ENCODE data around the gene PTPRM. TPM values are rescaled to one million over a fixed set of nuclear protein-coding genes. Genes with fewer than 3 reads are reported as not detected.

Gene PTPRM
- total RNA-seq, 1 donor from 2014 or later = 257 TPM

GRCh38 chr18:7637269-7637668, 70.2 kb downstream of the PTPRM start:
- no peak overlapping the region for H3K27ac ChIP-seq
- TF ChIP-seq, protein P1, sequence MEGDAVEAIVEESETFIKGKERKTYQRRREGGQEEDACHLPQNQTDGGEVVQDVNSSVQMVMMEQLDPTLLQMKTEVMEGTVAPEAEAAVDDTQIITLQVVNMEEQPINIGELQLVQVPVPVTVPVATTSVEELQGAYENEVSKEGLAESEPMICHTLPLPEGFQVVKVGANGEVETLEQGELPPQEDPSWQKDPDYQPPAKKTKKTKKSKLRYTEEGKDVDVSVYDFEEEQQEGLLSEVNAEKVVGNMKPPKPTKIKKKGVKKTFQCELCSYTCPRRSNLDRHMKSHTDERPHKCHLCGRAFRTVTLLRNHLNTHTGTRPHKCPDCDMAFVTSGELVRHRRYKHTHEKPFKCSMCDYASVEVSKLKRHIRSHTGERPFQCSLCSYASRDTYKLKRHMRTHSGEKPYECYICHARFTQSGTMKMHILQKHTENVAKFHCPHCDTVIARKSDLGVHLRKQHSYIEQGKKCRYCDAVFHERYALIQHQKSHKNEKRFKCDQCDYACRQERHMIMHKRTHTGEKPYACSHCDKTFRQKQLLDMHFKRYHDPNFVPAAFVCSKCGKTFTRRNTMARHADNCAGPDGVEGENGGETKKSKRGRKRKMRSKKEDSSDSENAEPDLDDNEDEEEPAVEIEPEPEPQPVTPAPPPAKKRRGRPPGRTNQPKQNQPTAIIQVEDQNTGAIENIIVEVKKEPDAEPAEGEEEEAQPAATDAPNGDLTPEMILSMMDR (IDR thresholded peaks at IDR 0.05) = no peak
- intact Hi-C loops (cut with DNase I) = no loop called here

DNA sequence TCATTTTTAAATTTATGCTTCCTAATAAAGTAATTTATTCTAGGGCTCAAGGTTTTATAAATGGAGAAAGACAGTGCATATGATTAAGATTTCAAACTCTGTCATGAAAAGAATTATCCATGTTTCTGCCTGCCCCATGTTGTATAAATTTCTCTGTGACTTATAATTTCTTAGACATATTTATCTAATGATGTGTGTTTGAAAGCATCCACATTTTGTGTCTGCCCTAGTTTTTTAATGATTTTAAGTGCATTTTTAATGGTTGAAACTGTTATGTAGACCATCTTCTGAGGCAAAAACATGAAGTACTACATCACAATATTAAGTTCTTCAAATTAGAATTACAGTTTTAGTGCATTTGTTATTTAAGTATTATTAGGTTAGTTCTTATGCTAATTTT, 71.2 kb downstream of the PTPRM start:
- Histone ChIP-seq H3K4me1 (peaks cover 0 to 3% of the 10 kb centered on the region in 2 donors), H3K9me3 (no peaks in the 10 kb centered on the region), H3K27ac (no peak overlapping the region), H3K36me3 (no peaks in the 10 kb centered on the region), H3K4me3 (no peak overlapping the region), H3K27me3 (no peaks in the 10 kb centered on the region)
- DNase-seq (ENCODE audit: low spot score in 2 of 2) = no peak
- intact Hi-C loops (cut with DNase I) = no loop called here
- TF ChIP-seq, protein P1 (IDR thresholded peaks at IDR 0.05) = no peak

More at GRCh38 chr18:7637269-7637668, 70.2 kb downstream of the PTPRM start:
- H3K4me1 ChIP-seq = peaks cover 0 to 3% of the 10 kb centered on the region in 2 donors
- H3K4me3 ChIP-seq = no peak overlapping the region
- H3K9me3 ChIP-seq = no peaks in the 10 kb centered on the region
- H3K27me3 ChIP-seq = no peaks in the 10 kb centered on the region
- H3K36me3 ChIP-seq = no peaks in the 10 kb centered on the region
- DNase-seq (ENCODE audit: low spot score in 2 of 2) = no peak

DNA sequence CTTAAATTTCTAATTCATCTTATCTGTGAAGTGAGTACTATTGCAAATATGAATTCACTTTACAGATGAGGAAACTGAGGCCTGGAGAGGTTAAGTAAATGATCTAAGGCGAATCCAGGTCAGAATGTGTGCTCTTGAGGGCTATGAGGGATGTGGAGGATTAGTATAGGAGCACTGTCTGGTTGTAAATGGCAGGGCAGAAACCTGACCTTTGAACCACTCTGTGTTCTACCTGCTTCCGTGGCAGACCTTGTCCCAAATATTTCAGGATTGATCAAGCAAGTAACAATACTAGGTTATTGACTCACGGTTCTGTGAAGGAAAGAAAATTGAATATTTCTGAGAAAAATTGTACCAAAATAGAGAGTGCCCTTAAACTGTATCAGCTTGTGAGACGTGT, 74.7 kb downstream of the PTPRM start:
- intact Hi-C loops (cut with DNase I) = no loop called here
- DNase-seq (ENCODE audit: low spot score in 2 of 2) = no peak

GRCh38 chr18:7642331-7642890, 75.3 kb downstream of the PTPRM start:
- Histone ChIP-seq H3K27ac (no peak overlapping the region), H3K4me3 (no peak overlapping the region)
- intact Hi-C loops (cut with DNase I) = no loop called here

More for the DNA sequence above, 74.7 kb downstream of the PTPRM start:
- H3K27me3 ChIP-seq = no peaks in the 10 kb centered on the region
- H3K4me1 ChIP-seq = no peaks in the 10 kb centered on the region
- H3K27ac ChIP-seq = no peak overlapping the region
- H3K9me3 ChIP-seq = no peaks in the 10 kb centered on the region
- H3K4me3 ChIP-seq = no peak overlapping the region
- TF ChIP-seq, protein P1 (IDR thresholded peaks at IDR 0.05) = no peak
- H3K36me3 ChIP-seq = no peaks in the 10 kb centered on the region

GRCh38 chr18:7645756-7646155, 78.6 kb downstream of the PTPRM start:
- Histone ChIP-seq H3K27me3 (no peaks in the 10 kb centered on the region), H3K36me3 (no peaks in the 10 kb centered on the region), H3K9me3 (no peaks in the 10 kb centered on the region), H3K27ac (no peak overlapping the region), H3K4me1 (no peaks in the 10 kb centered on the region), H3K4me3 (no peak overlapping the region)
- intact Hi-C loops (cut with DNase I) = no loop called here
- TF ChIP-seq, protein P1 (IDR thresholded peaks at IDR 0.05) = no peak
- no peak for DNase-seq (ENCODE audit: low spot score in 2 of 2)

More at GRCh38 chr18:7642331-7642890, 75.3 kb downstream of the PTPRM start:
- Histone ChIP-seq H3K36me3 (no peaks in the 10 kb centered on the region), H3K27me3 (no peaks in the 10 kb centered on the region), H3K9me3 (no peaks in the 10 kb centered on the region), H3K4me1 (no peaks in the 10 kb centered on the region)
- no peak for DNase-seq (ENCODE audit: low spot score in 2 of 2)
- TF ChIP-seq, protein P1 (IDR thresholded peaks at IDR 0.05) = no peak

All from ascending aorta (tissue), 2 donors.